Measurements from ENCODE around the gene TTLL10. TPM values are rescaled to one million over a fixed set of nuclear protein-coding genes. Genes with fewer than 3 reads are reported as not detected.

TTLL10 gene
- total RNA-seq, 4 donors from 2014 or later: 0.19 to 0.44 TPM; not detected in 2

GRCh38 chr1:1127551-1128451, 45.9 kb upstream of the TTLL10 start:
- TF ChIP-seq CTCF (IDR thresholded peaks at IDR 0.05) (no peak), POLR2A (IDR thresholded peaks at IDR 0.05) (no peak)
- DNase-seq: no peak
- Histone ChIP-seq H3K9me3 (no peaks in the 10 kb centered on the region), H3K4me1 (peaks cover 0 to 8% (median 0%) of the 10 kb centered on the region in 3 donors), H3K36me3 (no peaks in the 10 kb centered on the region), H3K27ac (no peak overlapping the region), H3K4me3 (no peak overlapping the region), H3K27me3 (peaks cover 0 to 37% (median 0%) of the 10 kb centered on the region in 4 donors)
- WGBS, 2 donors: 90% methylated on average over 17 of the region's 45 CpGs; no CpG with 5 or more reads in 1 of the 2 donors
- intact Hi-C loops (cut with DNase I): loop anchor here (10.0 kb wide), 1 partner anchor 117 kb away; the partner anchor contains the start of gene C1QTNF12

GRCh38 chr1:1128454-1129139, 45.1 kb upstream of the TTLL10 start:
- H3K27ac ChIP-seq: no peak overlapping the region
- H3K36me3 ChIP-seq: no peaks in the 10 kb centered on the region
- no peaks in the 10 kb centered on the region for H3K9me3 ChIP-seq
- H3K27me3 ChIP-seq: peaks cover 0 to 30% (median 0%) of the 10 kb centered on the region in 4 donors
- TF ChIP-seq CTCF (IDR thresholded peaks at IDR 0.05): no peak
- no peak for TF ChIP-seq POLR2A (IDR thresholded peaks at IDR 0.05)
- no peak for DNase-seq
- 60 to 100% methylated on average over 1 to 6 of the region's 32 CpGs for WGBS, 2 donors
- H3K4me1 ChIP-seq: peaks cover 0 to 12% (median 0%) of the 10 kb centered on the region in 3 donors
- no peak overlapping the region for H3K4me3 ChIP-seq
- intact Hi-C loops (cut with DNase I): loop anchor here (10.0 kb wide), 1 partner anchor 116 kb away; the partner anchor contains the start of gene C1QTNF12

GRCh38 chr1:1129381-1129821, 44.3 kb upstream of the TTLL10 start:
- whole genome bisulfite sequencing, 2 donors: 73 to 80% methylated on average over 12 to 17 of the region's 19 CpGs
- TF ChIP-seq POLR2A (IDR thresholded peaks at IDR 0.05) (no peak), CTCF (IDR thresholded peaks at IDR 0.05) (no peak)
- peaks cover 0 to 26% (median 0%) of the 10 kb centered on the region in 4 donors for H3K27me3 ChIP-seq
- no peak for DNase-seq
- no peak overlapping the region for H3K27ac ChIP-seq
- peaks cover 0 to 12% (median 0%) of the 10 kb centered on the region in 3 donors for H3K4me1 ChIP-seq
- intact Hi-C loops (cut with DNase I): loop anchor here (10.0 kb wide), 1 partner anchor 115 kb away; the partner anchor contains the start of gene C1QTNF12
- H3K36me3 ChIP-seq: no peaks in the 10 kb centered on the region
- no peaks in the 10 kb centered on the region for H3K9me3 ChIP-seq
- no peak overlapping the region for H3K4me3 ChIP-seq

- H3K4me3 ChIP-seq: no peak overlapping the region
- H3K27me3 ChIP-seq: peaks cover 0 to 23% (median 0%) of the 10 kb centered on the region in 4 donors
- WGBS, 2 donors: 76% methylated on average over 34 to 37 of the region's 43 CpGs
- no peaks in the 10 kb centered on the region for H3K36me3 ChIP-seq
- DNase-seq: no peak
- H3K27ac ChIP-seq: no peak overlapping the region
- H3K9me3 ChIP-seq: no peaks in the 10 kb centered on the region
- H3K4me1 ChIP-seq: peaks cover 0 to 12% (median 0%) of the 10 kb centered on the region in 3 donors
- intact Hi-C loops (cut with DNase I): no loop called here
- TF ChIP-seq CTCF (IDR thresholded peaks at IDR 0.05) (no peak), POLR2A (IDR thresholded peaks at IDR 0.05) (no peak)
Observed at GRCh38 chr1:1130206-1131120, 43.2 kb upstream of the TTLL10 start.

All from esophagus squamous epithelium (tissue), 5 donors.